Stomach (tissue), 19 donors: Measurements from ENCODE around the gene TMEM191C. TPM values are rescaled to one million over a fixed set of nuclear protein-coding genes. Genes with fewer than 3 reads are reported as not detected.
A peak's percentile ranks its signal among the peaks of the same experiment; 100 is the strongest.
"Not testable (repeated sequence)": the region's sequence is repeated elsewhere in the genome, so short reads cannot be mapped to it uniquely, and the experiment has no call there.

Experiments
- DNase-seq, 2 donors: peaks; one replicate each; pipeline versions ENCODE4 v3.0.0 to v3.0.0-alpha.2; 2013 to 2019
- H3K27ac ChIP-seq, 5 donors: fragments of 200-600 bp in 4 of 5; sonication (generic) in 4 of 5; one replicate each; pipeline ENCODE4 v1.5.1; 2013 to 2019; ENCODE audit warnings: mild to moderate bottlenecking in 1 of 5, moderate library complexity in 1 of 5
- H3K27me3 ChIP-seq, 3 donors: fragments of 200-600 bp; sonication (generic); one replicate each; pipeline ENCODE4 v1.5.1; 2017 to 2019; ENCODE audit warnings: mixed run types in 1 of 3
- H3K36me3 ChIP-seq, 4 donors: fragments of 200-600 bp; sonication (generic); 1 replicate in 3 of 4; 2 replicates in 1 of 4; pipeline ENCODE4 v1.5.1; 2016 to 2019
- H3K4me1 ChIP-seq, 4 donors: fragments of 200-600 bp; sonication (generic); one replicate each; pipeline ENCODE4 v1.5.1; 2016 to 2019
- H3K4me3 ChIP-seq, 4 donors: fragments of 200-600 bp; sonication (generic) in 3 of 4; one replicate each; pipeline ENCODE4 v1.5.1; 2016 to 2019; ENCODE audit warnings: mild to moderate bottlenecking in 1 of 4
- H3K9me3 ChIP-seq, 4 donors: fragments of 200-600 bp; sonication (generic); one replicate each; pipeline ENCODE4 v1.5.1; 2016 to 2019
- WGBS, 5 donors: extraction: QIAGEN DNeasy Blood & Tissue Kit in 3 of 5; methylation state at CpG; one replicate each; pipeline versions ENCODE4 v1.1.5 to v1.1.7; 2013 to 2018; 5-methylcytosine and 5-hydroxymethylcytosine counted together
- intact Hi-C: fragments of 100-400 bp; cut with DNase I; formaldehyde crosslinking; loops from one replicate; pipeline ENCODE4 v1.15.1; 2023; ENCODE audit warnings: low total_unique reads
- long read RNA-seq, 10 donors: transcript quantifications; one replicate each; lab custom pipeline, GENCODE V29; 2026
- polyA plus RNA-seq, 3 donors: library from polyadenylated mRNA; stranded (reverse); fragments of 200-250 nt; gene quantifications; one replicate each; pipeline ENCODE4 v1.2.3, GENCODE V29; 2013
- total RNA-seq, 5 donors: library from RNA; depleted of rRNA; stranded (reverse); fragments of >200 nt; gene quantifications; one replicate each; pipeline versions ENCODE4 v1.1.0 to v1.2.3, GENCODE V29; 2014 to 2016
- donor health status: healthy with polysubstance abuse.
- donor health status: Bipolar disorder and iron deficiency.
- donor health status: healthy.

Gene TMEM191C
- 10 to 100 TPM in 1 of 5 donors, 1 to 10 TPM in 1, under 1 TPM in 1, not detected in 2; 0.73 to 69.2 (median 3.6) TPM for total RNA-seq
- 1 to 10 TPM; 1.8 to 5.8 (median 2.9) TPM for polyA plus RNA-seq
- long read RNA-seq, donor 1, result 0 reads
- long read RNA-seq, donor 2, result 0 reads
- long read RNA-seq, donor 3, result 0 reads
- long read RNA-seq, donor 4, result 0 reads
- long read RNA-seq, donor 5, result 0 reads
- long read RNA-seq, donor 6, result 0 reads
- long read RNA-seq, donor 7, result 0 reads
- long read RNA-seq, donor 8, result 0 reads
- long read RNA-seq, donor 9, result 0 reads
- long read RNA-seq, donor 10, partial matches to known transcripts, result 0 of 1 reads
- long read RNA-seq, donor 10, other reads (novel, unspliced or antisense), result 0 of 1 reads

GRCh38 chr22:21467337-21468193, at the start of gene TMEM191C:
Gene TMEM191C (plus strand): TSS chr22:21467387. CDS start chr22:21467460, 73 bp downstream.
- Histone ChIP-seq H3K27ac (peak within 1 kb of the TSS; percentile 41 to 80 (median 66)), H3K4me3 (peak within 1 kb of the TSS; percentile 35 to 48 (median 42))
- H3K9me3 ChIP-seq, H3K36me3 ChIP-seq, intact Hi-C loops, H3K4me1 ChIP-seq, H3K27me3 ChIP-seq, DNase-seq: not testable (repeated sequence)
- 3% methylated on average over 9 of the region's 74 CpGs; no CpG with 5 or more reads in 4 of the 5 donors for WGBS, 5 donors

- H3K27me3 ChIP-seq, H3K4me1 ChIP-seq, H3K36me3 ChIP-seq, H3K9me3 ChIP-seq, intact Hi-C loops: not testable (repeated sequence)
- Histone ChIP-seq H3K4me3 (peak overlapping the region; percentile 41 to 44 (median 44)), H3K27ac (peak overlapping the region in 2 of 5 donors; percentile 57 to 75)
- DNase-seq, result peak in 1 of 2 donors; percentile 24
- 0 to 2% (median 0%) methylated on average over 9 to 17 of the region's 33 CpGs; no CpG with 5 or more reads in 1 of the 5 donors for WGBS, 5 donors
Observed at GRCh38 chr22:21417853-21418252, 49.3 kb upstream of the TMEM191C start.

DNA sequence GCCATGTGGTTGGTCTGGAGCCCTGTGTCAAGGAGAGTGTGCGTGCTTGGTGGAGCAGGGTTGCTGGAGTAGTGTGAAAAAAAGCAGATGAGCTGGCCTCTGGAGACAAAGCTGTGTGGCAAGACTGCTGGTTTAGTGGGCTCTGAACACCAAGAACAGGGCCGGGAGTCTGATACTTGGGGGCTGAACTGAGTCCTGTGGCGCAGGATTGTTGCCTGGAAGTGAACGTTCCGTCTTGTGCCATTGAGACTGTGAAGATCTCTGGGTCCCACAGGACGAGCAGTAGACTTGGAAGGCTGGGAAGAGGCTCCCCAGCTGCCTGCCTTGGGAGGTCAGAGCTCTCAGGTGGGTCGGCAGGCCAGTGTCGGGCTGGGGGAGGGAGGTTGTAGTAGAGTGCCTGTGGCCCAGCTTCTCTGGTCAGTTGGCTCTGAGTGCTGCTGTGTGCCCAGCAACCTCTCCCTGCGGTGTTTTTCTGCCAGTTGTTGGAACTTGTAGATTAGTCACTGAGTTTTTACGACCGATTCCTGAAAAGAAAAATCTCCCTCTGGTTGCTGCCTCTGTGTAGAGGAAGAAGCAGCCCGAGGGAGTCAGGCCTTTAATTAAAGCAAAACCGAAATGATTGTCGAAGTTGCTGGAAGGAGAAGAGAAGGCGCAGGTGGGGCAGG, 48.1 kb upstream of the TMEM191C start:
- H3K4me3 ChIP-seq, intact Hi-C loops, H3K36me3 ChIP-seq, H3K9me3 ChIP-seq, H3K27ac ChIP-seq, H3K27me3 ChIP-seq, DNase-seq, H3K4me1 ChIP-seq: not testable (repeated sequence)
- 71 to 90% (median 86%) methylated on average over 5 of the region's 15 CpGs; no CpG with 5 or more reads in 1 of the 5 donors for WGBS, 5 donors

- H3K27ac ChIP-seq, result not testable (repeated sequence)
Observed at GRCh38 chr22:21420180-21420763, 46.9 kb upstream of the TMEM191C start.

DNA sequence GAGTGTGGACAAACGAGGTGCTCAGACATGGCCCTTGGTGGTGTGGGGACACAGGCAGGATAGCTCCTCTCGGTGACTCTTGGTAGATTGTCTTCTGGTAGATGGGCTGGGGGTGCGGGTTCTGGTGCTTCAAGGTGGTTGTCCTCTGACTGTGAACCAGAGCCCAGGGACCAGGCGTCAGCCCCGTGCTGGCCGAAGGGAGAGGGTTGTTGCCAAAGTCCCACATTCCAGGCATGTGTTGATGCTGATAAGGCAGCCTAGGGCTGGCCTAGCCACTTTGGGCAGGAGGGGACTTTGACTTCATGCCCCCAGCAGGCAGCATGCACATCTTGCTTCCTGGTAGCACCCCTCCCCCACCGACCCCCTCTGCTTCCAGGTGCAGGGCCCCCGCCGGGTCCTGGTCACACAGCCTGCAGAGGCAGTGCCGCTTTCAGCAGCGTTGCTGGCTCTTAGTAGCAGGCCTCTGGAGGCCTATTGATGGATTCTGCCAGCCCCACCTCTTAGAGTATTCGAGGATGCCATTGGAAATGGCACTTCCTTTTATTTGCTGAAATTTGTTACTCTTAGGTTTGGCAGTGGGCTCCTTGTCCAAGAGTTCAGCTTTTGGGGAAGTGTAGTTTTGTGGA, 43.0 kb upstream of the TMEM191C start:
- intact Hi-C loops, H3K4me1 ChIP-seq, H3K27ac ChIP-seq, H3K27me3 ChIP-seq, DNase-seq, H3K4me3 ChIP-seq, H3K36me3 ChIP-seq, H3K9me3 ChIP-seq: not testable (repeated sequence)
- WGBS, 5 donors, result 40 to 46% methylated on average over 2 of the region's 12 CpGs; no CpG with 5 or more reads in 3 of the 5 donors

More at GRCh38 chr22:21420180-21420763, 46.9 kb upstream of the TMEM191C start:
- H3K4me1 ChIP-seq, H3K27me3 ChIP-seq, DNase-seq, H3K4me3 ChIP-seq, H3K9me3 ChIP-seq, H3K36me3 ChIP-seq, intact Hi-C loops: not testable (repeated sequence)
- WGBS, 5 donors, result 7 to 25% (median 10%) methylated on average over 3 to 5 of the region's 19 CpGs; no CpG with 5 or more reads in 1 of the 5 donors

GRCh38 chr22:21434378-21435233, 32.6 kb upstream of the TMEM191C start:
- H3K4me3 ChIP-seq, H3K36me3 ChIP-seq, H3K27me3 ChIP-seq, intact Hi-C loops, H3K9me3 ChIP-seq, H3K27ac ChIP-seq, DNase-seq, H3K4me1 ChIP-seq: not testable (repeated sequence)
- no CpG with 5 or more reads among the region's 15 CpGs for WGBS, 5 donors

GRCh38 chr22:21435998-21436810, 31.0 kb upstream of the TMEM191C start:
- H3K4me3 ChIP-seq, H3K36me3 ChIP-seq, H3K27me3 ChIP-seq, H3K9me3 ChIP-seq, H3K4me1 ChIP-seq, intact Hi-C loops: not testable (repeated sequence)
- DNase-seq, result peak in 1 of 2 donors; percentile 18
- WGBS, 5 donors, result 8 to 56% (median 9%) methylated on average over 2 to 4 of the region's 12 CpGs; no CpG with 5 or more reads in 2 of the 5 donors
- H3K27ac ChIP-seq, result peak overlapping the region in 4 of 5 donors; percentile 42 to 67 (median 60)

DNA sequence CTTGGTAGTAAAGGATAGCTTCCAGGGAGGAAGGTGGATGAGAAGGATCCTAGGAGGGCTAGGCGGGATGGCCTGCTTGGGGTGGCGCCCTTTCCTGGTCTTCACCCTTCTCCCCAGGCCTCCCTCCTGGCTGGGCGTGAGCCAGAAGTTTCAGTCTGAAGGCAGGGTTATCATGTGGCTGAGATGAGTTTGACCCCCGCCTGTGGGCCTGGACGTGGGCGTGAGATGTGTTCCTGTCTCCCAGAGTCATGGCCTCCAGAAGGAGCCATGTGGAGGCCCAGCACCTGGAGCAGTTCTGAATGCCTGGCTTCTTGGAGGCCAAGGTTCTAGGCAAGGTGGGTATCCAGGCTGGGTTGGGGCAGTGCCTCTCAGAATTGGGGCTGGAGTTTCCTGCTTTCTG, 29.2 kb upstream of the TMEM191C start:
- DNase-seq, result peak in 1 of 2 donors; percentile 7
- H3K36me3 ChIP-seq, H3K27ac ChIP-seq, H3K4me3 ChIP-seq, intact Hi-C loops, H3K27me3 ChIP-seq, H3K4me1 ChIP-seq, H3K9me3 ChIP-seq: not testable (repeated sequence)
- WGBS, 5 donors, result 43 to 79% (median 69%) methylated on average over 4 of the region's 6 CpGs

DNA sequence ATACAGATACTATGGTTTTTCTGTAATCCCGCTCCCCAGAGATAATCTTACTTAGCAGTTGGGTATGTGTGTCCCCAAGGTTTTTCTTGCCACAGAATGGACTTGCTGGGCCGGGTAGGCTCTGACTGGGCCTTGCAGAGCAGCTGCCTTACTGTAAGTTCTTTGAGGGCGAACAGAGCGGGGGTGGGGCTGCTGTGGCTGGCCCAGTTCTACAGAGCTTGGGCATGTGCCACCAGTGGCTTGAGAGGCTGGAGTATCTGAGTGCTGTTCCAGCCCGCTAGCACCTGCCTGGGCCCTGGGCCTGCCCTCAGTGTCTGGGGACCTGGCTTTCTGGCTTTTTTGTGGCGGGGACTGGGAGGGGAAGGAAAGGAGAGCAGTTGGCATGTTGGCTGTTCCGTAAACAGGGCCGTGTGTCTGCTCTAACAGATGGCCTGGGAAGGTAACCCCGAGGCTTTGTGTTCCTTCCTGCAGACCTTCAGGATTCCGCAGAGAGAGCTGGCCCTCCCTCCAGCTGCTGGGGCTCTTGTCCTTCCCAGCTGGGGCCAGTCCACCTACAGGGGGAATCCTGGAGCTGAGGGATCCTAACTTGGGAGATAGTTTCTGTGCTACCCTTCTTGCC, 27.1 kb upstream of the TMEM191C start:
- H3K9me3 ChIP-seq, H3K4me3 ChIP-seq, intact Hi-C loops, DNase-seq, H3K27me3 ChIP-seq, H3K27ac ChIP-seq: not testable (repeated sequence)
- Histone ChIP-seq H3K36me3 (peaks cover 5 to 19% (median 8%) of the 10 kb centered on the region in 4 donors), H3K4me1 (peaks cover 5 to 22% (median 20%) of the 10 kb centered on the region in 4 donors)
- WGBS, 5 donors, result no CpG with 5 or more reads among the region's 10 CpGs
